AG08396 (cell line): ENCODE results near the gene LOXL3.
"Not testable (repeated sequence)": the region's sequence is repeated elsewhere in the genome, so short reads cannot be mapped to it uniquely, and the experiment has no call there.

Source experiments
- DNase-seq: peaks from one replicate; pipeline ENCODE4 v3.0.0; 2012; ENCODE audit warnings: low spot score, mixed read lengths

The LOXL3 gene

DNA sequence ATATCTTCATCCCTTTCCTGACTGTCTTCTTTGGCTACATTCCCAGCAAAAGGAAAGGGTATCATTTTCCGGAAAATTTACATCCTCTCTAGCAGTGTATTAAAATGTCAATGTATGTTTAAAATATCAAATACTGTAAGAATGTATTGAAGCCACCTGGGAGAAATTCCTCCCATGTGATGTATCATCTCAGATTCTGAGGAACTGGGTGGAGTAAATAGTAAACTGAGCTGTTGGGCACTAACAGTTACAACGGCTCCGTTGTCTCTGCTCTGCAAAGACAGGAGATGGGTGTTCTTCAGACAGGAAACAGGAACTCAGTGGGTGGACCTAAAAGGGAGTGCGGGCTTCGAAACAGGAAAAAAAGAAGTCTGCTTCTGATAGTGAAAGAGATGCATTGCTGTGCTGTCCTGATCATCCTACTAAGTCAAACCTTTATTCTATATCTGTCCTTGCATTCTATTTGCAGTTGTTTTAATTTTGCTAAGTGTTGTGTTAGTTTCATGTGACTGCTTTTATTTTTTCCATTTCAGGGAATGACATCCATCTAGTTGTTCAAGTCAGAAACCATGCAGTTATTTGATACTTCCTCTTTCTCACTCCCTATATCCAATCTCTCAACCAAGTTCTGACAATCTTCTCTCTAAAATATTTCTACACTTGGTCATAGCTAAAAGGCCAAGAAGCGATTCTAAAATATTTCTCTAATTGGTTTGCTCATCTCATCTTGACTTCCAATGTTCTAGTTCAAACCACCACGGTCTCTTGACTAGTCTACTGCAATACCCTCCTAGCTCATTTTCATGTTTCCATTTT, 20.2 kb upstream of the LOXL3 start:
- DNase-seq = no peak

- no peak for DNase-seq
Observed at GRCh38 chr2:74572178-74572925, 18.6 kb upstream of the LOXL3 start.

- no peak for DNase-seq
Observed at GRCh38 chr2:74571058-74571457, 17.3 kb upstream of the LOXL3 start.

- DNase-seq = no peak
Observed at GRCh38 chr2:74569686-74570085, 15.9 kb upstream of the LOXL3 start.

- no peak for DNase-seq
Observed at GRCh38 chr2:74567881-74568280, 14.1 kb upstream of the LOXL3 start.

- peak; percentile 45 for DNase-seq
Observed at GRCh38 chr2:74566754-74567085, 13.0 kb upstream of the LOXL3 start.

DNA sequence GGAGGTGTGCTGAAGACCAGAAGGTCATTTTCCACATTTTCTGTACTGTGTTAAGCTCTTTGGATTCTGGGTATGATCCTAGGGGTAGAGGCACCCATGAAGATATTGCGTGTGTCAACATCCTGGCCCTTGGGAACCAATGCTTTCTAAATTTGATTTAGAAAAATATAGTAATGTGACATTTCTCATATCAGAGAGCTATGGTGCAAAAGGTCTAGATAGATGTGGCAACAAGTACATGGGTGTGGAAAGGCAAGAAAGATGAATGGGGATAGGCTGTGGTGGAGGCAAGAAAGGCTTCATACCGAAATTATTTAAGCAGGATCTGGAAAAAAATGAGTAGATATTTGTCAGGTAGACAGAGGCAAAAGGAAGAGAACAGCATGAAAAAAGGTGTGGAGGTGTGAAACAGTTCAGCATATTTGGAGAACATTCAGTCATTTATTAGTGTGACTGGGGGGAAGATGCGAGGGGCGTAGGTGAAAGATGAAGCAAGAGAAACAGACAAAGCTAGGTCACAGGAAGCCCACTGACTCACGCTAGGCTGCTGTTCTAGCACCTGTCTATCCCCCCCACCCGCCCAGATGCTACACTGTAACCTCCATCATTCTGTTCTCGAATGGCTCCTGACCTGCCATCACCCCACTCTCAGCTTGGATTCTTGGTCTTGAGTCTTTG, 12.5 kb upstream of the LOXL3 start:
- no peak for DNase-seq

GRCh38 chr2:74564222-74564621, 10.5 kb upstream of the LOXL3 start:
- no peak for DNase-seq

- no peak for DNase-seq
Observed at GRCh38 chr2:74562126-74562775, 8.5 kb upstream of the LOXL3 start.

DNA sequence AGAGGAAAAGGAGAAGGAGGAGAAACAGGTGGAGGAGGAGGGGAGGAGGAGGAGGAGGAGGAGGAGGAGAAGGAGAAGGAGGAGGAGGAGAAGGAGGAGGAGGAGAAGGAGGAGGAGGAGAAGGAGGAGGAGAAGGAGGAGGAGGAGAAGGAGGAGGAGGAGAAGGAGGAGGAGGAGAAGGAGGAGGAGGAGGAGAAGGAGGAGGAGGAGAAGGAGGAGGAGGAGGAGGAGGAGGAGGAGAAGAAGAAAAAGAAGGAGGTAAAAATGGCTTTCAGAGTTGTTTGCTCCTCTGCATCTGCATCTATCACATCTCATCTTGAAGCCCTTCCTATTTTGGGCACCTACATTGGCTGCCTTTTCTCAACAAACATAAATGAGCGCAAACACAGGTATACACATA, 7.3 kb upstream of the LOXL3 start:
- DNase-seq = not testable (repeated sequence)

DNA sequence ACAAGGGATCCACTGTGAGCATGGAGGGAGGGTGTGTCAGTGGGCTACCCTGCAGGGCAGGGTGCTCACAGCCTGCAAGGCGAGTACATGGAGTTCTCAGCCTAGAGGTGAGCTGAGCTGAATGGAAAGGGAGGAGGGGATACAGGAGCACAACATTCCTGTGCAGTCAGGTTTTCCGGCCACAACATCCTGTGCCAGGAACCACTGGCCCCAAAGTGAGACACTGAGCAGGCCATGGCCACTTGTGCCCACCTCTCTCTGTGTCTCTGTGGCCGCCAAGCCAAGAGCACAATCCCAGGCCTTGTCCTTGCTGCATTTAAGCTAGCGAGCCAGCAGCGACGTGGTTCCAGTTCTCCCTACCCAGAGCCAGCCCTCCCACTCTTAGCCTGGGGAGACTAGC, 6.8 kb upstream of the LOXL3 start:
- DNase-seq = no peak

DNA sequence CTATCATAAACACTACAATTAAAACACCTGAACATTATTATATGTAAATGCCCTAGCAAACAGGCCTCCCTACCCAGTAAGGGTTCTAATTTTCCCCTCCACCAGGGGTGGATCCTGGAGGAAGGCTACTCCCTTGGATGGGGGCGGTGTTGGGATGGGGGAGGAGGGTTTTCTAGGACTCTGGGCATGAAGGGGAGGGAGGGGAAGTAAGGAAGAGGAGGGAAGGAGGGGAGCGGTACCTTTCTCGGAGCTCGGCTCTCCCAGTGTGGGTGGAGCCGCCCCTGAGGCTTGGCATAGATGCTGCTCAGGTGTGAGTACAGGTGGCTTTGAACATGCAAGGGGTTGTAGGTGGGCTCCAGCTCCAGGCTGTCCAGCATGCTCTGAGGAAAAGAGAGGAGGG, 6.2 kb upstream of the LOXL3 start:
- no peak for DNase-seq

- DNase-seq = no peak
Observed at GRCh38 chr2:74558284-74559230, 4.8 kb upstream of the LOXL3 start.

GRCh38 chr2:74556831-74557370, 3.2 kb upstream of the LOXL3 start:
- DNase-seq = no peak

DNA sequence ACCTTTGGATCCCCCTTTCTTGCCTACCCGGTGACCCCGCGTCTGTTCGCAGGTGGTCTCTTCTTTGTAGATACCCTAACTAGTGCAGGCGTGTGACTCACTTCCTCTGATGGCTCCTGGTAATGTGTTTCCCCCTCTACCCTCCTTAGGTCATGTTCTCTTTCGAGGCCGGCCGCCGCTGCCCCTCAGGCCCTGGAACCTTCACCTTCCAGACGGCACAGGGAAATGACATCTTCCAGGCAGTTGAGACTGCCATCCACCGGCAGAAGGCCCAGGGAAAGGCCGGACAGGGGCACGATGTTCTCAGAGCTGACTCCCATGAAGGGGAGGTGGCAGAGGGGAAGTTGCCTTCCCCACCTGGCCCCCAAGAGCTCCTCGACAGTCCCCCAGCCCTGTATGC, 2.4 kb upstream of the LOXL3 start:
- DNase-seq = no peak

GRCh38 chr2:74555610-74556103, 1.9 kb upstream of the LOXL3 start:
- DNase-seq = no peak

GRCh38 chr2:74554820-74555531, 1.2 kb upstream of the LOXL3 start:
- DNase-seq = peak; percentile 67

GRCh38 chr2:74552914-74553811, 579 bp downstream of the LOXL3 start:
- DNase-seq = peak; percentile 59
